Muscle layer of duodenum (tissue), 2 donors: ENCODE results near the gene HS6ST3.
"Not testable (repeated sequence)": the region's sequence is repeated elsewhere in the genome, so short reads cannot be mapped to it uniquely, and the experiment has no call there.

ENCODE experiments used
- H3K27ac ChIP-seq: one replicate; pipeline ENCODE4 v1.7.0; 2013; ENCODE audit warnings: mild to moderate bottlenecking, low read length
- H3K27me3 ChIP-seq: one replicate; pipeline ENCODE4 v1.7.0; 2013; ENCODE audit warnings: low read depth, mild to moderate bottlenecking, control low read depth, low read length
- H3K36me3 ChIP-seq, 2 donors: one replicate each; pipeline ENCODE4 v1.7.0; 2013; ENCODE audit warnings: low read length in 2 of 2, control low read depth in 1 of 2, mild to moderate bottlenecking in 1 of 2; ENCODE audit not compliant: insufficient read depth in 2 of 2, control insufficient read depth in 1 of 2
- H3K4me1 ChIP-seq, 2 donors: one replicate each; pipeline ENCODE4 v1.7.0; 2013; ENCODE audit warnings: low read length in 2 of 2, mild to moderate bottlenecking in 2 of 2, control low read depth in 1 of 2, moderate library complexity in 1 of 2; ENCODE audit not compliant: insufficient read depth in 2 of 2, control insufficient read depth in 1 of 2
- H3K4me3 ChIP-seq, 2 donors: one replicate each; pipeline ENCODE4 v1.7.0; 2013; ENCODE audit warnings: low read length in 2 of 2, low read depth in 1 of 2, mild to moderate bottlenecking in 1 of 2
- H3K9me3 ChIP-seq, 2 donors: one replicate each; pipeline ENCODE4 v1.7.0; 2013; ENCODE audit warnings: low read length in 2 of 2, control low read depth in 1 of 2, mild to moderate bottlenecking in 1 of 2; ENCODE audit not compliant: control insufficient read depth in 1 of 2
- donor health status: healthy.

The HS6ST3 gene

GRCh38 chr13:96093296-96094006, 3.5 kb downstream of the HS6ST3 start:
- no peak overlapping the region for H3K27ac ChIP-seq
- H3K4me1 ChIP-seq = peaks cover 0 to 14% of the 10 kb centered on the region in 2 donors
- H3K36me3 ChIP-seq = no peaks in the 10 kb centered on the region
- peaks cover 21% of the 10 kb centered on the region for H3K27me3 ChIP-seq
- no peak overlapping the region for H3K4me3 ChIP-seq
- H3K9me3 ChIP-seq = no peaks in the 10 kb centered on the region

DNA sequence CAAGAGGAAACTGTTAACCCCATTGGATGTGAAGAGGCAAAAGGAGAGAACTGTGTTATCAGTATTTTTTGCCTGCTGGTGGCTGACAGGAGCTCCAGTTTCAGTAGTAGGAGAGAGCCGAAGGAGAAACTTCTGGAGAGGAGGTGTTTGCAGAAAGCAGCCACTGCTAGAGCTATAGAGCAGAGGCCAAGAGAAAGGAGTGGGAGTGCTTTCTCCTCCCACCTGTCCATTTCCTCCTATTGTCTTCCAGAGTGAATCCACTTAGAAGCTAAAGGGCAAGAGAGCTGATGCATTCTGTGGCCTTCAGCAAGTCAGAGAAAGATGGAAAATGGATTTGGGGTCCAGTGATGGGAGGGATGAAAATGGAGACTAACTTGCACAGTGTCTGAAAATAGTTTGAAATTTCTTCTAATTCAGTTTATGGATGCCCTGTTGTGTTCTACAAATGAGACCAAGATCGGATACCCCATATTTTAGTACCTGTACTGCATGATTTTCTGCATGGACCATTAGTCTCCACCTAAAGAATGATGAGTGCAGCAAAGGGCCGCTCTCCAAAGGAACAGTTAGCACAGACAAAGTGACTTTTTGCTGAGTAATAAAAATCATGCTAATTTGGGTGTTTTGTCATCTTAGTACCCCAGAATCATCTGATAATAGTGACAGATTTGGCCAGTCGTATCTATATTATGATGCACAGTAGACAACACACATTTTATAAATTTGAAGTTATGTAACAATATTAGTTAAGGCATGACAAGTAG, 10.7 kb downstream of the HS6ST3 start:
- Histone ChIP-seq H3K27me3 (no peaks in the 10 kb centered on the region), H3K9me3 (no peaks in the 10 kb centered on the region), H3K4me1 (no peaks in the 10 kb centered on the region), H3K4me3 (no peak overlapping the region), H3K36me3 (no peaks in the 10 kb centered on the region), H3K27ac (no peak overlapping the region)

DNA sequence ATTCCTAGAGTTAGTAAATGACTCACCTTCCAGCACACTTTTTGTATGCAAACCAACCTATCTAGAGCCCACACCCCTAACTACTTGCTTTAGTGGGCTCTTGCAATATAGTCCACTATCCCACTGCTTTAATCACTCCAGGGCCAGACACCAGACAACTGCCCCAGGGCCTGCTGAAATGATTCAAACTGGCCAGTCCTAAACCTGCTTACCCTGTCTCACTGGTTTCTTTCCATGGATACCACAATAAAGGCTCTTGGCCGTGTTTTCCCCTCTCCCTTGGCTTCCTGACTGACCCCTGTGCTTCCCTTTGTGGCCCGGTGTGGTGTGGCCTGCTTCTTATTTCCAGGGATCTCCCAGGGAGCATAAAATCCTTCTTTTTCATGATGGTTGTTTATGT, 14.6 kb downstream of the HS6ST3 start:
- Histone ChIP-seq H3K4me3 (no peak overlapping the region), H3K4me1 (no peaks in the 10 kb centered on the region), H3K27me3 (no peaks in the 10 kb centered on the region), H3K36me3 (no peaks in the 10 kb centered on the region), H3K9me3 (peaks cover 0 to 3% of the 10 kb centered on the region in 2 donors), H3K27ac (no peak overlapping the region)

DNA sequence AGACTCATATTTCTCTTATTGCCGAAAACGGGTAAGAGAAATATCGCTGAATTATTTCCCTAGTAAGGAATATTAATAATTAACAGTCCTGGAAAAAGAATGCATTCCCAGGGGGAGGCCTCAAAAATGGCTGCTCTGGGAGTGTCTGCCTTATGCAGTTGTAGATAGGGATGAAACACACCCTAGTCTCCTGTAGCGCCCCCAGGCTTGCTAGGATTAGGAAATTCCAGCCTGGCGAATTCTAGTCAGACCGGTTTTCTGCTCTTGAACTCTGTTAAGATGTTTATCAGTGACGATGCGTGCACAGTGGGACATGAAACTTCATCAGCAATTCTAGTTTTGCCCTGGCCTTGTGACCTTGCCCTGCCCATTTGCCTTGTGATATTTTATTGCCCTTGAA, 18.2 kb downstream of the HS6ST3 start:
- not testable (repeated sequence) for H3K4me1 ChIP-seq, H3K36me3 ChIP-seq, H3K4me3 ChIP-seq, H3K9me3 ChIP-seq, H3K27ac ChIP-seq, H3K27me3 ChIP-seq

DNA sequence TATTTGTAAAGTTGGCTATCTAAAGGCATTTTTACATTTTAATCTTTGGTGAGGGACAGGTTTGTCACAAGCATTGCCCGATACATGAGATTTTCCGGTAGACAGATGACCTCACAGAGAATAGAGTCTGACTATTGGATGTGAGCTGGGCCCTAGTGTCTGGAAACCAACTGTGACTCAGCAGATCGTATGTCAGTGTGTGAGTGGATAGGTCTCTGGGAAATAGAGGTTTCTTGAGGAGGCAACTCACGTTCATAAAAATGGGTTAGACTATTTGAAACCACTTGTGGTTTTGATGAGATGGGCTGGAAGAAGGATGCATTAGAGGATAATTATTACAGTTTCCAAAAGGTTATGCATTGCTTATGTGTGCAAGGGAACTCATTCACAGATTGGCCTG, 19.2 kb downstream of the HS6ST3 start:
- Histone ChIP-seq H3K4me3 (no peak overlapping the region), H3K4me1 (no peaks in the 10 kb centered on the region), H3K27me3 (no peaks in the 10 kb centered on the region), H3K36me3 (no peaks in the 10 kb centered on the region), H3K27ac (no peak overlapping the region), H3K9me3 (peaks cover 0 to 5% of the 10 kb centered on the region in 2 donors)

DNA sequence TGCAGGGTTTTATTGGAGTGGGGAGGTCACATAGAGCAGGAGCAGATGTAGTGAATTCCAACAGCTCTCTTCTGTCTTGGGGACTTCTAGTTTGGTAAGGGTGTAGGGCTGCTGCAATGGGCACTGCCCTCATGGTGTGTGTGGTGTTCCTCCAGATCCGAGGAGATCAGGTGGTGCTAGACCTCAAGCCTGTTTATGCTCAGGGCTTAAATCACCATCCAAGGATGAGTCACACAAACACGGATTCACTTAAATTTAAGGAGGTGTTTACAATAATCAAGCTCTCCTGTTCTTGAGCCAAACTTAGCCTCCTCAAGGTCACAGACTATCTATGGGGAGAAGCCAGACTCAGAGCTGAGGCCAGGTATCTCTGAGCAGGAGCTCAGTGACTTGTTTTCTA, 23.0 kb downstream of the HS6ST3 start:
- Histone ChIP-seq H3K27ac (no peak overlapping the region), H3K9me3 (peaks cover 0 to 5% of the 10 kb centered on the region in 2 donors), H3K27me3 (no peaks in the 10 kb centered on the region), H3K4me1 (no peaks in the 10 kb centered on the region), H3K4me3 (no peak overlapping the region), H3K36me3 (no peaks in the 10 kb centered on the region)

GRCh38 chr13:96115368-96115767, 25.5 kb downstream of the HS6ST3 start:
- H3K27me3 ChIP-seq, H3K4me3 ChIP-seq, H3K4me1 ChIP-seq, H3K36me3 ChIP-seq, H3K9me3 ChIP-seq, H3K27ac ChIP-seq: not testable (repeated sequence)

- H3K27me3 ChIP-seq = no peaks in the 10 kb centered on the region
- no peaks in the 10 kb centered on the region for H3K9me3 ChIP-seq
- H3K36me3 ChIP-seq = no peaks in the 10 kb centered on the region
- no peaks in the 10 kb centered on the region for H3K4me1 ChIP-seq
- no peak overlapping the region for H3K27ac ChIP-seq
- H3K4me3 ChIP-seq = no peak overlapping the region
Observed at GRCh38 chr13:96119921-96120320, 30.0 kb downstream of the HS6ST3 start.

GRCh38 chr13:96130818-96131340, 41.0 kb downstream of the HS6ST3 start:
- H3K4me3 ChIP-seq = no peak overlapping the region

GRCh38 chr13:96141032-96141431, 51.1 kb downstream of the HS6ST3 start:
- Histone ChIP-seq H3K36me3 (no peaks in the 10 kb centered on the region), H3K4me3 (no peak overlapping the region), H3K4me1 (no peaks in the 10 kb centered on the region), H3K9me3 (no peaks in the 10 kb centered on the region), H3K27ac (no peak overlapping the region), H3K27me3 (no peaks in the 10 kb centered on the region)

More at GRCh38 chr13:96130818-96131340, 41.0 kb downstream of the HS6ST3 start:
- Histone ChIP-seq H3K27me3 (no peaks in the 10 kb centered on the region), H3K9me3 (no peaks in the 10 kb centered on the region), H3K27ac (no peak overlapping the region), H3K36me3 (no peaks in the 10 kb centered on the region), H3K4me1 (no peaks in the 10 kb centered on the region)

DNA sequence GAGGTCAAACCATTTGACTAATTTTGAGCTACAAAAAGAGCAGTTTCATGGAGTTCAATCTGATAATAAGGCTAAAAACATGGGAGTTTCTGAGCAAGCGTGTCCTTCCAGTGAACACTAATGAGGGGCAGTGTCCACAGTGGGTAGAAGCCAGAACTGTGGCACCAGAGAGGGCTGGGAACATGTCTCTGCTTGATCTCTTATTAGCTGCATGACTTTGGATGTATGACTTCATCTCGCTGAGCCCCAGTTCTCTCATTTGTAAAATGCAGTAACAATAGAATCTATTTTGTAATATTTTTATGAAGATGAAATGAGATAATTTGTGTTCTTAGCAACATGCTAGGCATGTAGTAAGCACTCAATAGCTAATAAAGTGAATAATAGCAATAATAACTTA, 69.8 kb downstream of the HS6ST3 start:
- H3K27ac ChIP-seq = no peak overlapping the region

More for the DNA sequence above, 69.8 kb downstream of the HS6ST3 start:
- H3K9me3 ChIP-seq = no peaks in the 10 kb centered on the region
- no peaks in the 10 kb centered on the region for H3K27me3 ChIP-seq
- no peaks in the 10 kb centered on the region for H3K36me3 ChIP-seq
- no peaks in the 10 kb centered on the region for H3K4me1 ChIP-seq
- H3K4me3 ChIP-seq = no peak overlapping the region
